Measurements from ENCODE around the gene RPP40.

The RPP40 gene

DNA sequence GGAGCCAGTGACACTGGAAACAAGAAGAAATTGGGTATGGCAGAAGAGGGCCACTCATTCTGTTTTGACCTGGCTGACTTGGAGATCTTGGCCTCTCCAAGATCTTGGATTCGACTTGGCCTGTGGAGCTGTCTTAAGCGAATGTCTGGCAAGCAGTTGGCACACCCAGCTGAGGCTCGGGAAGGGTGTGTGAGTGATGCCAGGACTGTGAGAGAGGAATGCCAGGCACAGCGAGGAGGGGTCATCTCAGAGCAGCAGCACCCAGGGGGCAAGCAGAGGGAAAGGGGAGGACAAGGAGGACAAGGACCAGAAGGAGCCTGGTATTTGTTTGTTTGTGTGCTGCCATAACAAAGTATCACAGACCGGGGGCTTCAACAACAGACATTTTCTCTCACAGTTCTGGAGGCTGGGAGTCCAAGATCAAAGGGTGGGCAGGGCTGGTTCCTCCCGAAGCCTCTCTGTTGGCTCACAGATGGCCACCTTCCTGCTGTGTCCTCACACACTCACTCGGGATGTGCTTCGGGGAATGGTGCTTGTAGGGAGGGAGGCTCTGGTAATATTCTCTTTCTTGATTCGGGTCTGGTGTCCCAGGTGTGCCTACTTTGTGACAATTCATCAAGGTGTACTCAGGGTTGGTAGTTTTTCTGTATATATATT, 33.0 kb downstream of the RPP40 start:
- peak in 3 of 58 donors; percentile 3 to 21 (median 13) for DNase-seq

DNA sequence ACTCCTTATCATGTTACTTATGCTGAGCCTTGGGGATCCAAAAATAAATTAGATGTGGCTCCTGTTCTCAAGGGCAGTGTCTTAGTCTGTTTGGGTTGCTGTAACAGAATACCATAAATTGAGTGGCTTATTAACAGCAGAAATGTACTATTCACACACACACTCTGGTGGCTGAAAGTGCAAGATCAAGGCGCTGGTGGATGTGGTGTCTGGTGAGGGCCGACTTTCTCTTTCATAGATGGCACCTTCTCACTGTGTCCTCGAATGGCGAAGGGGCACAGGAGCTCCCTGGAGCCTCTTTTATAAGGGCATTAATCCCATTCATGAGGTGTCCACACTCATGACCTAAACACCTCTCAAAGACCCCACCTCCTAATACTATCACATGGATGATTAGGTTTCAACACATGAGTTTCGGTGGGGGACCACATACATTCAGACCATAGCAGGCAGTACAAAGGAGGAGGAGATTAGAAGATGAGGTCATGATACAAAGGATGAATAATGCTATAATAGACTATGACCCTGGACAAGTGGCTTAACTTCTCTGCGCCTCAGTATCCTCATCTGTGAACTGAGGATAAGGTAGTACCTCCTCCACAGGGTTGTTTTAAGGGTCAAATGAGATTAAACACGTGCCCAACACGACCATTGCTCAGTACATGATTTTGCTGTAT, 34.1 kb downstream of the RPP40 start:
- DNase-seq = no peak

DNA sequence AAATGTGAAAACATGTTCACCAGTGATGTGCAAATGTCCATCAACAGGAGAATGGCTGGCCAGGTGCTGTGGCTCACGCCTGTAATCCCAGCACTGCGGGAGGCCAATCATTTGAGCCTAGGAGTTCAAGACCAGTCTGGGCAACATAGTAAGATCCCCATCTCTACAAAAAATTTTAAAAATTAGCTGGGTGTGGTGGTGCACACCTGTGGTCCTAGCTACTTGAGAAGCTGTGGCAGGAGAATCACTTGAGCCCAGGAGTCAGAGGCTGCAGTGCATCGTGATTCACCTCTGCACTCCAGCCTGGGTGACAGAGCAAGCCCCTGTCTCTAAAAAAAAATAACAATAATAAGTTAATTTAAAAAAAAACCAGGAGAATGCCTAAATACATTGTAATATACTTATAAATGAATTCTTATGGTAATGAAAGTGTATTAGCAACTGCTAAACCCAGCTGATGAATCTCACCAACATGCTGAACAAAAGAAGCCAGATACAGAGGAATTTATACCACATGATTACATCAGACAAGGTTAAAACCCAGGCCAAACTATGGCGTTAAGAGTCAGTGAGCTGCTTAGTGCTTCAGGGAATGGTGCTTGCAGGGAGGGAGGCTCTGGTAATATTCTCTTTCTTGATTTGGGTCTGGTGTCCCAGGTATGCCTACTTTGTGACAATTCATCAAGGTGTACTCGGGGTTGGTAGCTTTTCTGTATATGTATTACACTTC, 36.4 kb downstream of the RPP40 start:
- DNase-seq = no peak

DNA sequence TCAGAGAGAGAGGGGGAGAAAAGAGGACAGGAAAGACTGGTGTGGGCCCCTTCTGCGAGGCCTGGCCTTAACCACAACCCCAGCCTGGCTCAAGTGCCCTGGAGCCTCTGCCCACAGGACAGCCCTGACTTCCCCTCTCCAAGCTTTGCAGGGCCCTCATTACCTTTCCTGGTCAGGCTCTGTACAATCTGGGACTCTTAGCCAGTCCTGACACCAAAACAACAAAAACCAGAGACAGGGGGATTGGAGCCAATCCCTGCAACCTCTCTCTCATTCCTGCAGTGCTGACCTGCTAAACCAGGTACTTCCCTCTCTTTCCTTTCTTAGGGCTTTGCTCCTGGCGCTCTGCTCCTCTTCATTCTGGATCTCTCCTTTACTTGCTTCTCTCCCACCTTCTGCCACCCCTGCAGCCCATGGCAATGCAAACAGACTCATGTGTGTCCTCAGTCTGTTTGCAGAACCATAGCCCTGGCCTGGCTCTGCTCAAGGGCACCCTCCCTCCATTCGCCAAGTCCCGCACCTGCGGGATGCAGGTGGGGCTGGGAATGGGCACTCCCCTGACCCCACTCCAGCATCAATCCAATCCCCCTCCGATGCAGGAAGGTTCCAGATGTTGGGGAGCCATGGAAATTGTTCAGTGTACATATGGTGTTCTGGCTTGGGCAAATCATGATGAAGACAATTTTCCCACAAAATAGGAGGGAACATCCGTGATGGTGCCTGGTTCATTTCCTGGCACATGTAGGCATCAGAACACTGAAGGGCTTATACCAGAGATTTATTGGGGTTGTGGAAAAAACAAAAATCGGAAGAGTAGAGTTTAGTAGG, 38.1 kb downstream of the RPP40 start:
- DNase-seq = no peak

DNA sequence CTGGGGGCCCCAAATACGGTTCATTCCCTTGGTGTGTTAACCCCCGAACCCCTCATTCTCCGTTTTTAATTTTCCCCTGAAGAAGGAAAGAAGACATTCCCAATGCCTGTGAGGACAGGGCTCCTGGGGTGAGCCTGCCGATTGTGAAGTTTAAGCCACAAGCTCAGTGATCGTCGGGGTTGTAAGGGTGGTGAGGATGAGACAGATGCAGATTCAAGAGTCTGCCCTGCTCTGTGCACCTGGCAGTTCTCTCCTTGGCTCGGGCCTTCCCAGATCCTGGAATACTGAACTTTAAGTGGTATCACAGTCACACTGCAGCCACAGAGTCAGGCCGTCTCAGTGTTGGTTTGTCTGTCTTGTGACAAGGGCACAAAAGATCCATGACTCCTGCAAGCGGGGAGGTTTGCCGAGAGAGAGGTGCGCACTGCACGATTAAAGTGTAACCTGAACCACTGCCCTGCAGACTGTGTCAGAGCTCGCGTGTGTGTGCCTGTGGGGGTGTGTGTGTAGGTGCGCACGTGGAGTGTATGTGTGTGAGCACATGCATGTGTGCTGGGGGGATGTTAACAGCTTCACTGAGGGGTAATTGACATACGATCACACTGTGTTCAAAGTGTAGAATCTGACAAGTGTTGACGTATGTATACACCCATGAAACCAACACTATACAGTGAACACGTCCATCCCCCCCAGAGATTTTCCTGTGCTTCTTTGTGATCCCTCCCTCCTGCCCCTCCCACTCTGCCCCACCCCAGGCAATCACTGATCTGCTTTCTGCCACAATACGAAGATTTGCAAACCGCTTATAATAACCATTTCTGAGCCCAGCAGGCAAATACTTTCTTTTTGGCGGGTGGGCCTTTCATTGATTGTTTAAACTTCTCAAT, 38.9 kb downstream of the RPP40 start:
- DNase-seq = no peak

DNA sequence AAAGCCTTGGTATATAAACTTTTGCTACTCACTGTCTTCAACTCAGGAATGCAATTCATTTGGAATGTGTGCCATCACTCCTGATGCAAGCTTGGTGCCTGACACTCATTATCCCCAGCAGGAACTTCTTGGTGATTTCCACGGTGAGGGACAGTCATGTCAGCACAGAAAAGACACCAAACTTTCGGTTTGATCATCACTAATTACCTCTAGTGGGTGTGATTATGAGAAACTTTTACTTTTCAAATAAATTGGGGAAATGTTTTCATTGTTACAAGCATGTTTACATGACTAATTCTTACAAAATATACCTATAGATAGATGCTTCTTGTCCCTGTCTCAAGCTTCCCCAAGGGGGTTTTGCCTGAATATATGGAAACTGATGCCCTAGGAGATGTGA, 40.9 kb downstream of the RPP40 start:
- DNase-seq = no peak

DNA sequence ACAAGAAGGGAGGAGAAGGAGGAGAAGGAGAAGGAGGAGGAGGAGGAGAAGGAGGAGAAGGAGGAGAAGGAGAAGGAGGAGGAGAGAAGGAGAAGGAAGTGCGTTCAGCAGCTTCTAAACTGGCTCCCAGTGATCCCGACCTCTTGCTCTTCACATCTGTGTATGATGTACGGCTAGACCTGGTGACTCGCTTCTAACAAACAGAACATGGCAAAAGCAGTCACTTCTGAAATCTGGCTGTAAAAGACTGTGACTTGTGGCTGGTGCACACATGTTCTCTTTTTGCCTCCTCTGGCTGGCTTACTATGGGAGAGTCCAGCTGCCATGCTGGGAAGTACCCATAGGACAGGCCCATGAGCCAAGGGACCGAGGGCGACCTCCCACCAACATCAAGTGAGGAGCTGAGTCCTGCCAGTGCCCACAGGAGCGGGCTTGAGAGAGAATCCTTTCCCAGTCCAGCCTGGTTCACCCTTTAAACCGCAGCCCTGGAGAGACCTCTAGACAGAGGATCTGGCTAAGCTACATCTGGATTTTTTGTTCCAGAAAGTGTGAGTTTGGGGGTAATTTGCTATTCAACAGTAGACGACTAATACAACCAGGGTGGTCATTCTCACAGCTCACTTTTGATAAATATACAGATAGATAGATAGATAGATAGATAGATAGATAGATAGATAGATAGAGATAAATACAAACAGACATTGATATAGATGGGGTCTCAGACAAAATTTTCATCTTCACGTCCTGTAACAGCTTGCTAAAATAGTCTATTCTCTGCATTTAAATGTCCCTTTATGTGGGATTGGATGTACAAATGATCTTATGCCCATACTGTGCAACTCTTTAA, 42.3 kb downstream of the RPP40 start:
- no peak for DNase-seq

DNA sequence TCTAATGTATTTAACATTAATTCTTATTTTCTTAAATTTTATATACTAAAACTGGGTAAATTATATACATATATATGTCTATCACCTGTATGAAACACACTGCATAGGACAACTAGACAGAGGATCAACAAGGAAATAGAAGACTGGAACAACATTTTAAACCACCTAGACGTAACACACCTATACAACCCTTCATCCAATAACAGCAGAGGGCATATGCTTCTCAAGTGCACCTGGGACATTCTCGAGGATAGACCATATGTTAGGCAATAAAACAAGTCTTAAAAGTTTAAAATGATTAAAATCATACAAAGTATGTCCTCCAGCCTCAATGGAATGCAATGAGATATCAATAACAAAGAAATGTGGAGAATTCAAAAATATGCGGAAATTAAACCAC, 45.2 kb downstream of the RPP40 start:
- DNase-seq = no peak

DNA sequence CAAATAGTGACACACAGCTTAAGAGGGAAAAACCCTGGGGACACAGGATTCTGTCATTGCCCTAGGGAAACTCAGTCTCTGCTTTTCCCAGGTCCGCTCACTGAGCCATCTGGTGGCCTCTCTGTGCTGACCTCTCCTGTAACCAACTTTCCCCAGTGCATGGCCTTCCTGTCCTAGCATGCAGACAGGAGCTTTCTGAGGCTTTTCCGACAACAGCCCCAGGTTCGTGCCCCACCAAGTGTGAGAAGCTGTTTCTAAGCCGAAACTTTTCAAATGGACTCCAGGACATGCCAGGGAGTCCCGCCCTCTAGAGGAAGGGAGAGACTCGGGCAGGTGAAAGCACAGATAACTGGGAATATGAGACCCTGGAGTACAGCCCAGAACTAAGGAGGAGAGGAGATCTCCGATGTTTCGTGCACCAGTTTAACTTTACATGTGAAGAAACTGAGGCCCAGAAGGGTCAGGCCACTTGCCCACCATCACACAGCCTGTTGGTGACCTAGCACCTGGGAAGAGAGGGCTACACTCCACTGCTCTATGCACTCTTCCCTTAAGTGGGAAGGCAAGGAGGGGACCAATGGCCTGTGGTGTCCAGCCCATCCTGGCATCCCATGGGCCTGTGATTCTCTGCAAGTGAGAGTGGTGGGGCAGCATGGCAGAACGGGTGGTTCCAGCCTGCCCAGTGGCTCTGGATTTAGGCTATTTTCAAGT, 46.2 kb downstream of the RPP40 start:
- no peak for DNase-seq

DNA sequence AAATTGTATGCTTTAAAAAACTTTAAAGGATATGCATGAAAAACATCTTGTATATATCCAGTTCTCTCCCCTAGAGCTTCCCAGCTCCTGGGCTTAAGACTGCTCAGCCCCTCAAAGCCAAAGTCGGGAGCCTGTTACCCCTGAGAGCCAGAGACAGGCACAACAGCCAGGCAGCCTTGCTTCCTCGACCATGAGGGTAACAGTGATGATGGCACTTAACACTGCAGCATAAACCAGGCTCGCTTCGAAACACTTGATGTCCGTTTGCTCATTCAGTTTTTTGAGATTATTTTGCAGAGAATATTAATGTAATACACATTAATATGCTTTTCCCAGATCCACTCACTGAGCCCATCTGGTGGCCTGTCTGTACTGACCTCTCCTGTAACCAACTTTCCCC, 47.2 kb downstream of the RPP40 start:
- DNase-seq = no peak

DNA sequence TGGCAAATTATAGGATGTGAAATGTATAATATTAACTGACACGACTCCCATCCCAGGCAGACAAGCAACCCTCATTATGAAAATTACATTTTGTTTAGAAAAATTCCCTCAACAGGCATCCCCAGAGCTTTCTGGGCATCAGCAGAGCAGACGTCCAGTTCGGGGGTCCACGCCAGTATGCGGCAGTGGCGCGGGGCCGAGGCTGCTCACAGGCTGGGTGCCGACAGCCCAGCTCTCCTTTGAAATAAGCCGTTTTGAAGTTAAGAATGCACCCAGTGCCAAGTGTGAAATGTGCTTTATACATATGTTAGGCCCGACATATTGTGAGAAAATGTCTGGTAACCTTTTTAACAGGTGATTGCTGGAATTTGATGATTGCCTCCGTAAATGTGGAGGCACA, 50.4 kb downstream of the RPP40 start:
- no peak for DNase-seq

DNA sequence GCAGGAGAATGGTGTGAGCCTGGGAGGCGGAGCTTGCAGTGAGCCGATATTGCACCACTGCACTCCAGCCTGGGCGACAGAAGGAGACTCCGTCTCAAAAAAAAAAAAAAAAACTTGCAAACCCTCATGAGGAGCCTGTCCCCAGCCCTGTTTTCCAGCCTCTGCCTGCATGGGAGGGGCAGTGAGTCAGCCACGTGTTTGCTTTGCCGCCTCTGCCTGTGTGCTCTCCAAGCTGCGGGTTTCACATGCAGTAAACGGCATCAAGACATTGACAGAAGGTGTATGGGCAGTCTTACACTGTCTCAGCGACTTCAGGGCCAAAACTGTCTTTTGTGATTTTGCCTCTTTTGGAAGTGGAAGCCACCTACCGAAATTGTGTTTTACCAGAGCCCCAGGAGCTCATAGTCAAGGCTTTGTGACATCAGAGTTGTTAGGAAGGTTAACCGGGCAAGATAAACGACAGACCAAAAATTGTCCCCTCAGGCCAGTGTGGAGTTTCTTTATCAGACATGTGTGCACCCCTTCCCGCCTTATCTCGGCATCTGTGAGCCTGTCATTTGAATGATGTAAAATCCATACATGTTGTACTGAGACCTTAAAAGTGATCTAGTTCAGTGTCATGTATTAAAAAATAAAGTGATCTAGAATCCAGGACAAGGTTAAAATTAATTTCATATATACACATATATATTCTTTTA, 52.9 kb downstream of the RPP40 start:
- no peak for DNase-seq

DNA sequence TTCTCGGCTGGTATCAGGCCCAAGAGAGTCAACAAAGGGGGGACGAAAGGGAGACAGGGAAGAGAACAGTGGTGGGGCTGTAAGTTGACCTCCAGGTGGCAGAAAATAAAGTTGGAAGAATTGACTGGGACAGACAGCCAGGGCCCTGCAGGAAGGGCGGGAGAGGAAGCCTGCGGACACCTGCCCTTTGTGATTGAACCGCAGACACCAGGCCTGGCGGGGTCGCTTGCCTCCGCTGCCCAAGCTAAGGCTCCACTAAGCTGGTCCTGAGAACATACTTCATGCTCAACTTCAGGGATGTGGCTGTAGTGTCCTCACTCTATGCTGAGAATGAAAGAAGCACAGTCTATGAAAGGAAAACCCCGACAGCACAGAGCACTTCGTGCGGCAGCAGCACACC, 53.8 kb downstream of the RPP40 start:
- no peak for DNase-seq

DNA sequence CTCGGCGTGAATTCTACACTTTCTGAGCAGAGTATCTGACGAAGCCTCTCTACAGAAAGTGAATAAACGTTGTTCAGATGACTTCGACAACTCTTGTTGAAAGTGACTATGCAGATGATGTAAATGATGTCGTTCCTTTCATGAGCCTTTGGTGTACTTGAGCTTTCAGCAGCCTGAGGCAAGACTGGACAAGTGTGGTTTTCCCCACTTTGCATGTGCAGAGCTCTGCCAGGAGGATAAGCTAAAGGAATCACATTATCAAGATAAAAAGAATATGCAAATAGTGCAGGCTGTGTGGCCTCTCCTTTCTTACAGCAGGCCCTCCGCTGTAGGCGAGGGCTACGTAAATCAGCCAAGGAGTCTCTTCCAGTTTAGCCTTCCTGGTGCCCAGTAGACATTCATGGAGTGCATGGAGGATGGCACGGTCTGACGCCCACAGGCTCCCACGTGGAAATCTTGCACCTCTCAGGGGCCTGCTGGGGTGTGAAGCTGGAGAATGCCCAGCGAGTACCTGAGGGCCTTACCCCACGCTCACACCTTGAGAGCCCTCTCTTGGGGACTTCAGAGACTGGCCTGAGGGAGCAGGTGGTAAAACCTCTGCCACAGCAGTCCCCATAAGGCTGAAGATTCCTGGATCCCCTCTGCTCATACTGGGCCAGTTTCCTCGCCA, 54.9 kb downstream of the RPP40 start:
- no peak for DNase-seq

DNA sequence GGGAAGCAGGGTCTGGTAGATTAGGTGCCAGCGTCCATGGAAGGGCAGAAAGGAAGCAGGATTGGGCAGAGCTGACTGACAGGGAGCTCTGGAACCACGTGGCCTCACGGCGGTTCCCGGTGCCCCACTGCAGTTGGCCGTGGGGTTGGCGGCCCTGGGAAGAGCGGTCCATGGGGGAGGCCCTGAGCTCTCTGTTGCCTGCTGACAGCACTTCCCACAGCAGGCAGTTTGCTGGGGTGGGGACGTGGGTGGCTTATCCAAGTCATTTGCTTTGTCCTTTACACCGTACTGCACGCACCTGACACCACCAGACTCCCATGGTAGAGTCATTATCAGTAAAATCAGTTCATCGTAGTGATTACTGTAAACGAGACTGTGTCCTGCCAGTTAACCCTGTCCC, 56.1 kb downstream of the RPP40 start:
- no peak for DNase-seq

DNA sequence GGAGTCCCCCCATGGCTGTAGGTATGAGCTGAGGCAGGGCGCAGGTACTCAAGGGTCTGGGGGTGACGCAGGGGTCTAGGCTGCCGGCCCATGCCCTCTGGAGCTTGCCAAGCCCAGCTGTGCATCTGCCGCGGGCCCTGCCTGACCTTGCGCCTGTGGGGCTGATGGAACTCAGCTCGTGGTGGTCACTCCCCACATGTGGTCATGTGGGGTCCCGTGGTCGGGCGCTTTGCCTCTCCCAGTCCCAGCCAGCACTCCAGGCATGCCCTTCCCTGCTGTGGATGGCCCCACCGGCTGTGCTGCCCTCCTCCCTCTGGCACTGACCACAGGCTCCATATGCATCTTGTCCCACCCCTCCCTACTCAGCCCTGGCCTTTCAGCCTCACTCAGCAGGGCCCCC, 57.3 kb downstream of the RPP40 start:
- DNase-seq = no peak
